GM19239 (cell line): ENCODE measurements around the gene BCS1L.

Experiments used
- DNase-seq: peaks from one replicate; pipeline ENCODE4 v3.0.0; 2011; ENCODE audit warnings: low spot score; ENCODE audit not compliant: insufficient read length
- FAIRE-seq: peaks from 2 replicates; lab custom pipeline; 2011; peaks lifted over from hg19 to GRCh38; lab: Jason Lieb, UNC

Gene BCS1L, protein sequence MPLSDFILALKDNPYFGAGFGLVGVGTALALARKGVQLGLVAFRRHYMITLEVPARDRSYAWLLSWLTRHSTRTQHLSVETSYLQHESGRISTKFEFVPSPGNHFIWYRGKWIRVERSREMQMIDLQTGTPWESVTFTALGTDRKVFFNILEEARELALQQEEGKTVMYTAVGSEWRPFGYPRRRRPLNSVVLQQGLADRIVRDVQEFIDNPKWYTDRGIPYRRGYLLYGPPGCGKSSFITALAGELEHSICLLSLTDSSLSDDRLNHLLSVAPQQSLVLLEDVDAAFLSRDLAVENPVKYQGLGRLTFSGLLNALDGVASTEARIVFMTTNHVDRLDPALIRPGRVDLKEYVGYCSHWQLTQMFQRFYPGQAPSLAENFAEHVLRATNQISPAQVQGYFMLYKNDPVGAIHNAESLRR

GRCh38 chr2:218659258-218659987 is at the start of gene BCS1L, which contains the start of gene ZNF142:
Gene BCS1L, plus strand, starts transcription at chr2:218659683. Its CDS starts 1,305 bp downstream, at chr2:218660988.
Gene ZNF142, minus strand, starts transcription at chr2:218659623. Its CDS starts 3,194 bp downstream, at chr2:218656429.
- FAIRE-seq (peak; percentile 96), DNase-seq (peak; percentile 92)

DNA sequence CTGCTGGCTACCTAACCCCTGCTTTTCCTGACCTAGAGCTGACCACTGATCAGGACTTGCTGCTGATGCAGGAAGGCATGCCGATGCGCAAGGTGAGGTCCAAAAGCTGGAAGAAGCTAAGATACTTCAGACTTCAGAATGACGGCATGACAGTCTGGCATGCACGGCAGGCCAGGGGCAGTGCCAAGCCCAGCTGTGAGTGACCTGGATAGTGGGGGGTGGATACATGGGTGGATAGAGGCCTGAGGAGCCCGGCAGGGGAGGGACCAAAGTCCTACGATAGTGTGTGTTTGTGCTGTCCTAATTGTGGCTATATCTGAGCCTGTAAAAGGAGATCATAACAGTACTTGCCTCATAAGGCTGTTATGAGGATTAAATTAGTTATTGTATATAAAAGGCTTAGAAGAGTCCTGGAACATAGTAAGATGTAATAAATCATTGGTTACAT is 43.6 kb upstream of the BCS1L start:
- DNase-seq (no peak), FAIRE-seq (no peak)

DNA sequence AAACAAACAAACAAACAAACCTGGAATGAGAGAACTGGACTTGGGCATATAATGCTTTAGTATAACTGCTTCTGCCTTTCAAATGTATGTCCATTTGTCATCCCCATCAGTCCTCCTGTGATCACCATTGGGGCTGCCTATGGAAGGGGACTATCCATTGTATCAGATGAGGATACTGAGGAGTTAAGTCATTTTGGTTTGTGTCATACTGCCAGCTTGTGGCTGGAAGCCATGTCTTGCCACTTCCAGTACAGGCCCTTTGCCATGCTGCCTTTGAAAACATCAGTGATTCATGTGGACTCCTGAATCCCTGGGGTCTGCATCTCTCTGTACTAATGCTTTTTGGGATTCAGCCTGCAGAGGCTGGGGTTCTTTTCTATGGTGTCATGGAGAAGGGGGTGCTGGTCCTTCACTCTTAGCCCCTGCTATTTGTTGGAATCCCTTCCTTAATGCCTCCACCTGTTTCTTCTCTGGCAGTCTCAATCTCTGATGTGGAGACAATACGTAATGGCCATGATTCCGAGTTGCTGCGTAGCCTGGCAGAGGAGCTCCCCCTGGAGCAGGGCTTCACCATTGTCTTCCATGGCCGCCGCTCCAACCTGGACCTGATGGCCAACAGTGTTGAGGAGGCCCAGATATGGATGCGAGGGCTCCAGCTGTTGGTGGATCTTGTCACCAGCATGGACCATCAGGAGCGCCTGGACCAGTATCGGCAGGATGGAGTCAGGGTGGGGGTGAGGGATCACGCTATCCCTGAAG is 41.2 kb upstream of the BCS1L start:
- DNase-seq (no peak), FAIRE-seq (no peak)

DNA sequence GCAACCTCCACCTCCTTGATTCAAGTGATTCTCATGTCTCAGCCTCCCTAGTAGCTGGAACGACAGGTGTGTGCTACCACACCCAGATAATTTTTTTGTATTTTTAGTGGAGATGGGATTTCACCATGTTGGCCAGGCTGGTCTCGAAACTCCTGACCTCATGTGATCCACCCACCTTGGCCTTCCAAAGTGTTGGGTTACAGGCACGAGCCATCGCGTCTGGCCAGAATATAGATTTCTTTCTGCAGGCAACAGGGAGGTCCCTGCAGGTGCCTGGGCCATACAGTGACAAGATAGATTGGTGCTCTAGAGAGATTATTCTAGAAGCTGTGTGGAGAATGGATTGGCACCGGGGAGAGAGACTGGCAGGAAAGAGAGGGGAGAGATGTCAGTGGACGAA is 38.5 kb upstream of the BCS1L start:
- FAIRE-seq (no peak), DNase-seq (no peak)

GRCh38 chr2:218622606-218623365 is 36.7 kb upstream of the BCS1L start:
- FAIRE-seq (no peak), DNase-seq (no peak)

GRCh38 chr2:218623366-218623705 is 36.1 kb upstream of the BCS1L start:
- DNase-seq (no peak), FAIRE-seq (no peak)

- DNase-seq (no peak), FAIRE-seq (no peak)
Measured at GRCh38 chr2:218626369-218626768, 33.1 kb upstream of the BCS1L start.

DNA sequence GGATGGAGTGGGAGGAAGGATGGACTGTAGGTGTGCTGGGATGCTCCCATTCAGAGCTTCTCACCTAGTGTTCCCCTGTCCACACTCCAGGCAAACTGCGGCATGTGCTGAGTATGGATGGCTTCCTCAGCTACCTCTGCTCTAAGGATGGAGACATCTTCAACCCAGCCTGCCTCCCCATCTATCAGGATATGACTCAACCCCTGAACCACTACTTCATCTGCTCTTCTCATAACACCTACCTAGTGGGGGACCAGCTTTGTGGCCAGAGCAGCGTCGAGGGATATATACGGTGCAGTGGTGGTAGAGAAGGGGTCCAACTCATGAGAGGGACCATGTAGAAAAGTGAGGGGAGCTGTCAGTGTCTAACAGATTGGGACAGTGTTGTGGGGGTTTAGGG is 31.5 kb upstream of the BCS1L start:
- DNase-seq (no peak), FAIRE-seq (no peak)

- FAIRE-seq, result no peak
Measured at GRCh38 chr2:218631837-218632236, 27.6 kb upstream of the BCS1L start.

GRCh38 chr2:218635719-218636118 is 23.8 kb upstream of the BCS1L start:
- FAIRE-seq (no peak), DNase-seq (no peak)

More at GRCh38 chr2:218631837-218632236, 27.6 kb upstream of the BCS1L start:
- DNase-seq, result no peak

DNA sequence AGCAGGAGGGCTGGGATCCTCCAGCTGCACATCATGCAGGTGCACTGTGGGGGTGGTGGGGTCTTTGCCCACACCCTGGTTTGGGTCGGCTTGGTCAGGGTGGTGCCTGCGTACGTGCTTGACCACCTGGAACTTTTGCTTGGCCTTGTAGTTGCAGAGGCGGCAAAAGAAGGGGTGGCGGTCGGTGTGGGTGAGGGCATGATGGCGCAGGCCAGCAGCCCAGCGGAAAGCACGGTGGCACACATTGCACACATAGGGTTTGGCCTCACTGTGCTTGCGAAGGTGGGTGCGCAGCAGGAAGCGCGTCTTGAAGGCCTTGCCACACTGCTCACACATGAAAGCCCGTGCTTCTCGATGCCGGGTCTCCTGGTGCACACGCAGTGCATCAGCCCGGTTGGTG is 21.1 kb upstream of the BCS1L start:
- no peak for FAIRE-seq
- DNase-seq, result no peak

DNA sequence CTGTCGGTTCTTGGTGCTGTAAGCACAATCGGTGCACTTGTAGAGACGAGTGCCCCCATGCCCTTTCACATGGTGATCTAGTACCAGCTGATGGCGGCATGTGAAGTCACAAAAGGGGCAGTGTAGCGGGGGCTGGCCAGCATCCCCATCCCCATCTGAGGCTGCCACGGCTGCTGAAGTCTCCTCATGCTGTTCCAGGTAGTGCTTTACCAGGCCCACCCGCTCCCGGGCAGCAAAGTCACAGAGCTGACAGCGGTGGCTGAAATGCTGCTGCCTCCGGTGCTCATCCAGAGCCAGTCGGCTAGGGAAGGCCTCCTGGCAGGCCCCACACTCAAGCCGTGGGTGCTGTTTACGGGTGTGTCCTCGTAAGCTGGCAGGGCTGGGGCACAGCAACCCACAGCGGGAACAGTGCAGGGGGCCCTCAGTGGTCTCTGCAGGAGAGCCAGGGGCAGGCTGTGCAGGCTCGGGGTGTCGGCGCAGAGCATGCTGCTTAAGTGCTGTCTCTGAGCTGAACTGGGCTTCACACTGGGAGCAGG is 17.3 kb upstream of the BCS1L start:
- FAIRE-seq (no peak), DNase-seq (no peak)

DNA sequence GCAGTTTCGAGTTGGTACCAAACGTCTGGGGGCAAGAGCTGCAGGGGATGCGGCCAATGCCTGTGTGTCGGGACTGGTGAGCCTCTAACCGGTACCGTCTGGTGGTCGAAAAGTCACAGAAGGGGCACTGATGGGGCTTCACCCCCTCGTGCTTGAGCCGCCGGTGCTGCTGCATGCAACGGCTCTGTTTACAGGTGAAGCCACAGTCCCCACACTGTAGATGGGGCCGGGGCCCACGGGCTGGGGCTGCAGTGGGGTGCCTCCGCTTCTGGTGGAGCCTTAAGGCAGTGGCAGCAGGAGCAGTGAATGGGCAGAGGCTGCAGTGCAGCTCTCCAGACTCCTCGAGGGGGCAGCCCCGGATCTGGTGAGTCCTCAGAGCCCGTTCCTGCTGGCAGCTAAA is 16.7 kb upstream of the BCS1L start:
- DNase-seq (no peak), FAIRE-seq (no peak)

GRCh38 chr2:218643751-218644310 is 15.7 kb upstream of the BCS1L start:
- DNase-seq, result no peak
- no peak for FAIRE-seq

DNA sequence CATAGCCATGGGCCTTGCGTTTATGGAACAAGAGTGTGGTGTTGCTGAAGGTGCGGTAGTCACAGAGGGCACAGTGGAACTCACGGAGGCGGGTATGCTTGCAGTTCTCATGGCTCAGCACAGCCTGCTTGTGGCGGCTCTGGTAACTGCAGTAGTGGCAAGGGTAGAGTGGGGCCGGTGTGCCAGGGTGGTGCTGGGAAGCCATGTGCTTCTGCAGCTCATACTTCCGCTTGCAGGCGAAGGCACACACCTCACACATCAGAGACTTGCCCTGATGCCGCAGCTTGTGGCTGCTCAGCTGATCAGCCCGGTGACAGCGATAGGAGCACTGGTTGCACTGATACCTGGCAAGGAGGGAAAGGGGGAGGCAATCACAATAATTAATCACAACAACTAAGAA is 14.8 kb upstream of the BCS1L start:
- FAIRE-seq (no peak), DNase-seq (no peak)

DNA sequence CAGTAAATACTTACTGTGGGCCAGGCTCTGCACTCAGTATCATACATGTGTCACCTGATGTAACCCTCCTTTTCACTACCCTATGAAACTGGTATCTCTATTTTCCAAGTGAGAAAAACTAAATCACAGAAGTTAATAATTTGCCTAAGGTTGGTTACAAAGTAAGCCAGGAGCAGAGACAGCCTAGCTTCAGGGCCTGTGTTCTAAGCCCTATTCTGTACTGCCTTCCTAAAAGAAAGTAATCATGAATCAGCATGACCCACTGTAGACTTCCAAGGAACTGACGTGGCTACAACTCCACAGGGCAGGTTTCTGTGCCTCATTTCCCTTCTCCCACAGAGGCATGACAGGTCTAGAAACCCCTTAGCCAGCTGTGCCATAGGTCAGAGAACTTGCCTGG is 14.4 kb upstream of the BCS1L start:
- FAIRE-seq, result peak; percentile 23
- DNase-seq, result no peak

DNA sequence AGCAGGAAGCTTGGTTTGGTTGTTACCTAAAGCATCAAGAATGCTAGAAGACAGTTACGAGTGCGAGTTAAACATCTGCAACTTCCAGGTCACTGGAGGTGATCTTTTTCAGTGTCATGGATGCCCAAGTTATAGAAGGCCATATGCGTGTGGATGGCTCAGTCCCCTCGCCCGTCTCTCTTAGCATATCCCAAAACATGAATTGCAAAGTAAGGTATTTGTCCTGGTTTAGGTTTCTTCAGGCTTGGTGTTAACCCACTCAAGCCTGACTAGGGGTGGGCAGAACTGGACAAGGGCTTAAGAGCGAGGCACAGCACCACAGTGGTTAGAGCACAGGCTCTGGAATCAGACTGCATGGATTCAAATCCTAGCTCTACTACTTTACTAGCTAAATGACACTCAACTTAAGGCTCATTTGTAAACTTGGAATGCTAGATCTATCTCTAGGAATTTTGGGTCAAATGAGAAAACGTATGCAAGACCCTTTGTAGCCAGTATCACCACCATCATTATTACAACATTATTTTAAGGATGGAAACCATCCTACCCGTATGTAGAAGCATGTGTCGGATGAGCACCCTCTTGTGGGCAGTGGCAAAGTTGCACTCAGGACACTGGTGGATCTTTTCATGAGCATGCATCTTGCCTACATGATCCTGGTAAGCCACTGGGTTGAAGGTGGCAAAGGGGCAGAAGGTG is 11.2 kb upstream of the BCS1L start:
- DNase-seq, result peak; percentile 30
- peak; percentile 88 for FAIRE-seq

- FAIRE-seq, result no peak
- no peak for DNase-seq
Measured at GRCh38 chr2:218648787-218649100, 10.7 kb upstream of the BCS1L start.

GRCh38 chr2:218655751-218656150 is 3.7 kb upstream of the BCS1L start:
- DNase-seq (no peak), FAIRE-seq (no peak)
